ENCODE results near the gene EEPD1.

Gene EEPD1

GRCh38 chr7:36348771-36349170 lies 195.7 kb downstream of the EEPD1 start:
- no peak for DNase-seq

- no peak for DNase-seq
Observed at GRCh38 chr7:36349626-36350025, 196.6 kb downstream of the EEPD1 start.

Data from NCI-H1436 treated with DMSO at 0.1 percent for 48 hours (cell line).